EH (cell line): ENCODE results near the gene RNPEP.
A peak's percentile ranks its signal among the peaks of the same experiment; 100 is the strongest.
"Not testable (repeated sequence)": the region's sequence is repeated elsewhere in the genome, so short reads cannot be mapped to it uniquely, and the experiment has no call there.

ENCODE experiments used
- DNase-seq: peaks from one replicate; pipeline ENCODE4 v3.0.0-alpha.2; 2015; ENCODE audit warnings: low read depth

Gene RNPEP

GRCh38 chr1:201958348-201958747 lies 24.1 kb upstream of the RNPEP start:
- DNase-seq: no peak

GRCh38 chr1:201962382-201962781 lies 20.1 kb upstream of the RNPEP start:
- not testable (repeated sequence) for DNase-seq

- DNase-seq: peak; percentile 81
Measured at GRCh38 chr1:201964261-201964660, 18.2 kb upstream of the RNPEP start.

GRCh38 chr1:201966171-201966570 lies 16.3 kb upstream of the RNPEP start:
- DNase-seq: no peak

- no peak for DNase-seq
Measured at GRCh38 chr1:201968202-201968925, 14.1 kb upstream of the RNPEP start.

GRCh38 chr1:201970334-201971159 lies 11.9 kb upstream of the RNPEP start:
- DNase-seq: peak; percentile 74

- no peak for DNase-seq
Measured at GRCh38 chr1:201982082-201982622, 296 bp upstream of the RNPEP start.

GRCh38 chr1:201983380-201983805 lies 945 bp downstream of the RNPEP start:
- no peak for DNase-seq

- no peak for DNase-seq
Measured at GRCh38 chr1:201984446-201984845, 2.0 kb downstream of the RNPEP start.

- DNase-seq: no peak
Measured at GRCh38 chr1:201985355-201985754, 2.9 kb downstream of the RNPEP start.

- no peak for DNase-seq
Measured at GRCh38 chr1:201988601-201989000, 6.2 kb downstream of the RNPEP start.

GRCh38 chr1:201989354-201990128 lies 7.1 kb downstream of the RNPEP start:
- no peak for DNase-seq

GRCh38 chr1:201990427-201990826 lies 8.0 kb downstream of the RNPEP start:
- no peak for DNase-seq

GRCh38 chr1:201999625-202000238 lies 17.3 kb downstream of the RNPEP start:
- DNase-seq: peak; percentile 64

- no peak for DNase-seq
Measured at GRCh38 chr1:202002507-202002906, 20.1 kb downstream of the RNPEP start.

GRCh38 chr1:202004711-202005110 lies 22.3 kb downstream of the RNPEP start:
- no peak for DNase-seq

GRCh38 chr1:202005958-202006357 lies 23.5 kb downstream of the RNPEP start:
- DNase-seq: peak; percentile 62

- no peak for DNase-seq
Measured at GRCh38 chr1:202007304-202007703, 24.9 kb downstream of the RNPEP start.

- DNase-seq: peak; percentile 67
Measured at GRCh38 chr1:202007805-202008489, 25.5 kb downstream of the RNPEP start.

- peak; percentile 81 for DNase-seq
Measured at GRCh38 chr1:202009326-202010179, 27.1 kb downstream of the RNPEP start.
